H1 (cell line): Measurements from ENCODE around the gene OR52E5. TPM values are rescaled to one million over a fixed set of nuclear protein-coding genes. Genes with fewer than 3 reads are reported as not detected.

Source experiments
- CTCF ChIA-PET: fragments of 300-600 bp; sonication (Branson Sonifier 250); formaldehyde crosslinking; loops from one replicate; lab custom pipeline; 2021; ENCODE audit not compliant: partially characterized antibody; lab: Charles Lee
- POLR2A ChIA-PET: fragments of 300-600 bp; sonication (Branson Sonifier 250); formaldehyde crosslinking; loops from one replicate; lab custom pipeline; 2021; ENCODE audit warnings: inconsistent platforms; ENCODE audit not compliant: partially characterized antibody; lab: Charles Lee
- DNase-seq, 2 experiments: peaks; one replicate each; pipeline versions ENCODE4 v3.0.0 to v3.0.0-alpha.2; 2010 to 2022; ENCODE audit warnings: low spot score in 2 of 2, low read depth in 1 of 2, mixed read lengths in 1 of 2
- FAIRE-seq: peaks from 2 replicates; lab custom pipeline; 2011; peaks lifted over from hg19 to GRCh38; lab: Jason Lieb, UNC
- H2AFZ ChIP-seq: 2 replicates; pipeline ENCODE4 v1.8.1; 2012; ENCODE audit warnings: low read length, inconsistent platforms
- H2AK5ac ChIP-seq: 2 replicates; pipeline ENCODE4 v1.6.1; 2013; ENCODE audit warnings: low read depth, low read length
- H2BK120ac ChIP-seq: replicated peaks from 2 replicates; pipeline ENCODE3; 2013; ENCODE audit warnings: low read depth, low read length, inconsistent platforms
- H2BK12ac ChIP-seq: 2 replicates; pipeline ENCODE4 v1.6.1; 2013; ENCODE audit warnings: low read depth, low read length
- H2BK15ac ChIP-seq: 2 replicates; pipeline ENCODE4 v1.6.1; 2013; ENCODE audit warnings: low read length
- H2BK20ac ChIP-seq: 2 replicates; pipeline ENCODE4 v1.6.1; 2013; ENCODE audit warnings: low read length
- H2BK5ac ChIP-seq: 2 replicates; pipeline ENCODE4 v1.6.1; 2013; ENCODE audit warnings: low read depth, low read length
- H3K14ac ChIP-seq: 2 replicates; pipeline ENCODE4 v1.6.1; 2013; ENCODE audit warnings: inconsistent platforms; ENCODE audit not compliant: insufficient read length
- H3K18ac ChIP-seq: 2 replicates; pipeline ENCODE4 v1.6.1; 2013; ENCODE audit warnings: low read length; ENCODE audit errors: extremely low read depth
- H3K23ac ChIP-seq: 2 replicates; pipeline ENCODE4 v1.6.1; 2013; ENCODE audit warnings: inconsistent platforms; ENCODE audit not compliant: insufficient read length
- H3K23me2 ChIP-seq: 2 replicates; pipeline ENCODE4 v1.6.1; 2013; ENCODE audit warnings: low read depth, low read length
- H3K27ac ChIP-seq: 2 replicates; pipeline ENCODE4 v1.6.1; 2011; ENCODE audit warnings: low read depth, low read length, inconsistent platforms
- H3K27me3 ChIP-seq, 4 experiments: replicated peaks in 1 of 4; 1 replicate in 1 of 4; 2 replicates in 3 of 4; pipeline versions ENCODE4 v1.6.1 to v1.8.1; 2011 to 2013; ENCODE audit warnings: low read length in 3 of 4, mild to moderate bottlenecking in 3 of 4, inconsistent platforms in 2 of 4, mixed read lengths in 2 of 4, moderate library complexity in 1 of 4; ENCODE audit not compliant: control insufficient read depth in 3 of 4, insufficient read depth in 3 of 4; ENCODE audit errors: extremely low read depth in 1 of 4
- H3K36me3 ChIP-seq, 4 experiments: 2 replicates each; pipeline versions ENCODE4 v1.6.1 to v1.8.1; 2011 to 2013; ENCODE audit warnings: mild to moderate bottlenecking in 4 of 4, low read length in 3 of 4, moderate library complexity in 2 of 4, control low read depth in 1 of 4, inconsistent platforms in 1 of 4; ENCODE audit not compliant: insufficient read depth in 4 of 4, control insufficient read depth in 2 of 4
- H3K4ac ChIP-seq: replicated peaks from 2 replicates; pipeline ENCODE3; 2013; ENCODE audit warnings: low read length, low read depth, mixed read lengths, inconsistent platforms; ENCODE audit not compliant: insufficient read length
- H3K4me1 ChIP-seq, 4 experiments: replicated peaks in 1 of 4; 1 replicate in 1 of 4; 2 replicates in 3 of 4; pipeline versions ENCODE4 v1.6.1 to v1.8.1; 2011 to 2013; ENCODE audit warnings: low read length in 3 of 4, inconsistent platforms in 2 of 4, mixed read lengths in 1 of 4; ENCODE audit not compliant: insufficient read depth in 4 of 4, control insufficient read depth in 3 of 4
- H3K4me2 ChIP-seq, 2 experiments: 2 replicates each; pipeline versions ENCODE4 v1.6.1 to v1.8.1; 2011 to 2013; ENCODE audit warnings: low read depth in 2 of 2, low read length in 2 of 2, control low read depth in 1 of 2, inconsistent platforms in 1 of 2, mild to moderate bottlenecking in 1 of 2; ENCODE audit not compliant: insufficient read depth in 1 of 2
- H3K4me3 ChIP-seq, 4 experiments: fragments of 200-600, 300-600 bp in 1 of 4; sonication (generic), shearing (Covaris generic), sonication (Bioruptor Twin) in 1 of 4; 2 replicates each; pipeline versions ENCODE4 v1.5.1 to v1.8.1; 2011 to 2016; ENCODE audit warnings: low read length in 4 of 4, low read depth in 3 of 4, control low read depth in 2 of 4, inconsistent platforms in 2 of 4, mild to moderate bottlenecking in 2 of 4, mixed read lengths in 1 of 4, moderate library complexity in 1 of 4; ENCODE audit not compliant: insufficient read depth in 2 of 4; ENCODE audit errors: extremely low read depth in 1 of 4
- H3K56ac ChIP-seq: replicated peaks from 2 replicates; pipeline ENCODE3; 2013; ENCODE audit warnings: low read depth, mild to moderate bottlenecking, mixed read lengths, low read length, inconsistent platforms; ENCODE audit not compliant: insufficient read length
- H3K79me1 ChIP-seq: 2 replicates; pipeline ENCODE4 v1.6.1; 2013; ENCODE audit warnings: low read depth, low read length, control low read depth
- H3K79me2 ChIP-seq, 2 experiments: 2 replicates each; pipeline versions ENCODE4 v1.6.1 to v1.8.1; 2012 to 2013; ENCODE audit warnings: low read length in 2 of 2, mild to moderate bottlenecking in 2 of 2, inconsistent platforms in 1 of 2; ENCODE audit not compliant: insufficient read depth in 2 of 2, control insufficient read depth in 1 of 2
- H3K9ac ChIP-seq, 4 experiments: replicated peaks in 1 of 4; 1 replicate in 1 of 4; 2 replicates in 3 of 4; pipeline versions ENCODE4 v1.6.1 to v1.8.1; 2011 to 2013; ENCODE audit warnings: low read depth in 3 of 4, low read length in 3 of 4, control low read depth in 2 of 4, mild to moderate bottlenecking in 2 of 4, moderate library complexity in 2 of 4, inconsistent platforms in 1 of 4; ENCODE audit errors: extremely low read depth in 1 of 4
- H3K9me3 ChIP-seq, 2 experiments: 2 replicates each; pipeline versions ENCODE4 v1.6.1 to v1.8.1; 2012 to 2013; ENCODE audit warnings: mild to moderate bottlenecking in 2 of 2, moderate library complexity in 2 of 2, control low read depth in 1 of 2, inconsistent platforms in 1 of 2, low read depth in 1 of 2, low read length in 1 of 2, mixed read lengths in 1 of 2; ENCODE audit not compliant: insufficient read depth in 2 of 2
- H4K20me1 ChIP-seq, 2 experiments: replicated peaks in 1 of 2; 2 replicates each; pipeline versions ENCODE3 to v1.8.1; 2011 to 2013; ENCODE audit warnings: inconsistent platforms in 2 of 2, low read length in 2 of 2, mild to moderate bottlenecking in 1 of 2; ENCODE audit not compliant: insufficient read depth in 2 of 2, control insufficient read depth in 1 of 2
- H4K5ac ChIP-seq: 2 replicates; pipeline ENCODE4 v1.6.1; 2013; ENCODE audit warnings: low read length, low read depth, mixed read lengths, inconsistent platforms; ENCODE audit not compliant: insufficient read length
- H4K8ac ChIP-seq: 2 replicates; pipeline ENCODE4 v1.8.0; 2013; ENCODE audit warnings: mild to moderate bottlenecking, moderate library complexity, low read length, inconsistent platforms; ENCODE audit not compliant: insufficient read depth; ENCODE audit errors: extremely low read depth
- H4K91ac ChIP-seq: replicated peaks from 2 replicates; pipeline ENCODE3; 2013; ENCODE audit warnings: low read length, mixed read lengths, inconsistent platforms; ENCODE audit not compliant: insufficient read length
- ASH2L ChIP-seq: fragments of 200-600, 300-600 bp; sonication (generic); IDR thresholded peaks from one replicate; pipeline ENCODE4 v1.7.1; 2017; ENCODE audit warnings: low read length
- BRCA1 ChIP-seq: IDR thresholded peaks from 2 replicates; pipeline ENCODE4 v1.6.1; 2012; ENCODE audit warnings: low read depth, low read length, improper control_type of control experiment
- CHD1 ChIP-seq: IDR thresholded peaks from 2 replicates; pipeline ENCODE4 v1.6.1; 2012; ENCODE audit warnings: low read depth, low read length, improper control_type of control experiment
- GTF2F1 ChIP-seq: IDR thresholded peaks from 2 replicates; pipeline ENCODE4 v1.6.1; 2012; ENCODE audit warnings: low read depth, low read length, improper control_type of control experiment, borderline replicate concordance
- JUND ChIP-seq: IDR thresholded peaks from 2 replicates; pipeline ENCODE4 v1.6.1; 2011; ENCODE audit warnings: mild to moderate bottlenecking, improper control_type of control experiment, low read length
- KDM5A ChIP-seq: fragments of 200-600 bp; IDR thresholded peaks from 2 replicates; pipeline ENCODE4 v1.7.1; 2012; ENCODE audit warnings: mild to moderate bottlenecking, low read length, inconsistent platforms, mixed read lengths
- MAFK ChIP-seq: IDR thresholded peaks from 2 replicates; pipeline ENCODE4 v1.6.1; 2012; ENCODE audit warnings: low read depth, mild to moderate bottlenecking, improper control_type of control experiment, low read length
- NRF1 ChIP-seq: IDR thresholded peaks from 2 replicates; pipeline ENCODE4 v1.6.1; 2011; ENCODE audit warnings: mild to moderate bottlenecking, low read depth, low read length, improper control_type of control experiment
- PHF8 ChIP-seq: fragments of 200-600 bp; sonication (generic); conservative IDR thresholded peaks from 2 replicates; pipeline ENCODE4 v1.7.1; 2012; ENCODE audit warnings: low read depth, mild to moderate bottlenecking, inconsistent platforms, low read length, moderate library complexity
- POU5F1 ChIP-seq: IDR thresholded peaks from 2 replicates; pipeline ENCODE4 v1.6.1; 2011; ENCODE audit warnings: low read depth, mild to moderate bottlenecking, low read length, moderate library complexity
- RFX5 ChIP-seq: IDR thresholded peaks from 2 replicates; pipeline ENCODE4 v1.6.1; 2011; ENCODE audit warnings: low read depth, low read length, improper control_type of control experiment, borderline replicate concordance
- polyA plus RNA-seq, 7 experiments: library from polyadenylated mRNA; depleted of rRNA in 3 of 7; stranded (reverse) in 5 of 7; unstranded in 2 of 7; fragments of >200 nt in 5 of 7; fragments of 200-250 nt in 2 of 7; gene quantifications; 1 replicate in 5 of 7; 2 replicates in 1 of 7; 4 replicates in 1 of 7; pipeline versions ENCODE4 v1.2.1 to v1.2.3, GENCODE V29; 2011 to 2013; ENCODE audit warnings: missing spikeins in 2 of 7, mixed read lengths in 2 of 7
- total RNA-seq: library from RNA; stranded (reverse); fragmentation: NEBNext Ultra II Directional; extraction: Animal tissue kit (Norgen Biotek cat#: 25700); gene quantifications from 2 replicates; pipeline ENCODE4 v1.2.1, GENCODE V29; 2021

OR52E5 gene
- total and polyA plus RNA-seq, 2 of the 8 experiments (the other 6 are each of a cell fraction or from before 2014, with no cell fraction given), result not detected

GRCh38 chr11:5923794-5924193 lies 30.8 kb downstream of the OR52E5 start:
- TF ChIP-seq JUND (no peak), POU5F1 (no peak), KDM5A (no peak), GTF2F1 (no peak), BRCA1 (no peak), ASH2L (no peak), MAFK (no peak), RFX5 (no peak), PHF8 (no peak), NRF1 (no peak), CHD1 (no peak)
- Histone ChIP-seq H3K36me3 (no peaks in the 10 kb centered on the region), H4K5ac (no peak overlapping the region), H4K20me1 (no peaks in the 10 kb centered on the region), H3K79me2 (no peaks in the 10 kb centered on the region), H4K91ac (no peak overlapping the region), H3K56ac (no peak overlapping the region), H3K4me3 (no peak overlapping the region), H3K27me3 (no peaks in the 10 kb centered on the region; a peak in 2 of 7 replicates), H2BK120ac (no peak overlapping the region), H3K18ac (no peak overlapping the region), H2BK5ac (no peak overlapping the region), H3K9ac (no peak overlapping the region), H3K4me1 (no peaks in the 10 kb centered on the region), H3K27ac (no peak overlapping the region), H2AK5ac (no peak overlapping the region), H2BK12ac (no peak overlapping the region), H2AFZ (no peak overlapping the region), H3K9me3 (no peaks in the 10 kb centered on the region; a peak in 2 of 4 replicates), H3K14ac (no peak overlapping the region), H4K8ac (no peak overlapping the region), H3K4me2 (no peak overlapping the region), H3K4ac (no peak overlapping the region), H2BK15ac (no peak overlapping the region), H3K23me2 (no peaks in the 10 kb centered on the region), H3K79me1 (no peaks in the 10 kb centered on the region), H3K23ac (no peak overlapping the region), H2BK20ac (no peak overlapping the region)
- CTCF ChIA-PET, result interaction anchor here (1.3 to 1.4 kb wide), 2 partner anchors 16 to 334 kb away, joined by 3 to 4 read pairs; no protein-coding TSS in a partner anchor
- no peak for DNase-seq
- POLR2A ChIA-PET, result no interaction called here
- FAIRE-seq, result no peak
